Calu3 (cell line): ENCODE results near the gene NCKAP5. TPM values are rescaled to one million over a fixed set of nuclear protein-coding genes. Genes with fewer than 3 reads are reported as not detected.

Experiments used
- BruUV-seq: library from RNA; stranded (reverse); fragments of 400-500 nt; replicated peaks from 2 replicates; lab custom pipeline; 2021; lab: Mats Ljungman, UMichigan
- CTCF ChIA-PET: fragments of 300-600 bp; sonication (Branson Sonifier 250); formaldehyde crosslinking; loops from one replicate; lab custom pipeline; 2022; ENCODE audit warnings: antibody characterized with exemption; lab: Charles Lee
- DNase-seq: peaks from one replicate; pipeline ENCODE4 v3.0.0; 2022
- H3K27ac Mint-ChIP-seq: one replicate; pipeline ENCODE4 v1.8.0; 2022; ENCODE audit warnings: mixed read lengths; ENCODE audit not compliant: unreplicated experiment
- H3K27me3 Mint-ChIP-seq: one replicate; pipeline ENCODE4 v1.8.0; 2022; ENCODE audit warnings: mixed read lengths; ENCODE audit not compliant: unreplicated experiment
- H3K36me3 Mint-ChIP-seq: one replicate; pipeline ENCODE4 v1.8.0; 2022; ENCODE audit warnings: mild to moderate bottlenecking, moderate library complexity, mixed read lengths; ENCODE audit not compliant: insufficient read depth, unreplicated experiment
- H3K4me1 Mint-ChIP-seq: one replicate; pipeline ENCODE4 v1.8.0; 2022; ENCODE audit warnings: mild to moderate bottlenecking, low read depth, mixed read lengths; ENCODE audit not compliant: unreplicated experiment
- H3K4me3 Mint-ChIP-seq: one replicate; pipeline ENCODE4 v1.8.0; 2022; ENCODE audit warnings: mild to moderate bottlenecking, low read depth, moderate library complexity, mixed read lengths; ENCODE audit not compliant: unreplicated experiment
- H3K9me3 Mint-ChIP-seq: one replicate; pipeline ENCODE4 v1.8.0; 2022; ENCODE audit warnings: low read depth, mixed read lengths; ENCODE audit not compliant: unreplicated experiment
- CTCF ChIP-seq: fragments of 200-600 bp; IDR thresholded peaks from one replicate; pipeline ENCODE4 v1.8.0; 2022; ENCODE audit warnings: antibody characterized with exemption; ENCODE audit not compliant: unreplicated experiment
- intact Hi-C: fragments of 100-400 bp; cut with micrococcal nuclease; formaldehyde crosslinking; loops from one replicate; pipeline ENCODE4 v1.10.0; 2022; ENCODE audit not compliant: unreplicated experiment
- total RNA-seq: library from RNA; stranded (reverse); gene quantifications from 2 replicates; pipeline ENCODE4 v1.2.3, GENCODE V29; 2022

The NCKAP5 gene
- total RNA-seq, 1 experiment from 2014 or later = 2.2 TPM

GRCh38 chr2:133515271-133515670 is 53.0 kb downstream of the NCKAP5 start:
- BruUV-seq = no TSS peak
- CTCF ChIA-PET = no interaction called here

GRCh38 chr2:133513893-133514292 is 54.4 kb downstream of the NCKAP5 start:
- no TSS peak for BruUV-seq
- H3K27me3 Mint-ChIP-seq = peaks cover 15% of the 10 kb centered on the region
- H3K4me1 Mint-ChIP-seq = peaks cover 8% of the 10 kb centered on the region
- no peak overlapping the region for H3K4me3 Mint-ChIP-seq
- no peaks in the 10 kb centered on the region for H3K36me3 Mint-ChIP-seq
- intact Hi-C loops = no loop called here
- no peak overlapping the region for H3K27ac Mint-ChIP-seq
- no peaks in the 10 kb centered on the region for H3K9me3 Mint-ChIP-seq
- TF ChIP-seq CTCF = no peak
- DNase-seq = no peak
- CTCF ChIA-PET = interaction anchor here (0.7 kb wide), 1 partner anchor 247 kb away, joined by 3 read pairs; no protein-coding TSS in a partner anchor

More at GRCh38 chr2:133515271-133515670, 53.0 kb downstream of the NCKAP5 start:
- Mint-ChIP-seq H3K36me3 (no peaks in the 10 kb centered on the region), H3K27ac (no peak overlapping the region), H3K27me3 (peaks cover 15% of the 10 kb centered on the region), H3K9me3 (no peaks in the 10 kb centered on the region), H3K4me1 (no peaks in the 10 kb centered on the region), H3K4me3 (no peak overlapping the region)
- no peak for DNase-seq
- intact Hi-C loops = no loop called here
- TF ChIP-seq CTCF = no peak

GRCh38 chr2:133512121-133512520 is 56.1 kb downstream of the NCKAP5 start:
- Mint-ChIP-seq H3K27me3 (peaks cover 15% of the 10 kb centered on the region), H3K9me3 (no peaks in the 10 kb centered on the region), H3K27ac (no peak overlapping the region), H3K36me3 (no peaks in the 10 kb centered on the region), H3K4me3 (no peak overlapping the region), H3K4me1 (peaks cover 8% of the 10 kb centered on the region)
- intact Hi-C loops = no loop called here
- DNase-seq = no peak
- CTCF ChIA-PET = no interaction called here
- BruUV-seq = no TSS peak
- TF ChIP-seq CTCF = no peak

GRCh38 chr2:133511679-133512078 is 56.6 kb downstream of the NCKAP5 start:
- CTCF ChIA-PET = no interaction called here
- H3K4me1 Mint-ChIP-seq = peaks cover 8% of the 10 kb centered on the region

More at GRCh38 chr2:133511679-133512078, 56.6 kb downstream of the NCKAP5 start:
- Mint-ChIP-seq H3K27me3 (peaks cover 15% of the 10 kb centered on the region), H3K36me3 (no peaks in the 10 kb centered on the region), H3K4me3 (no peak overlapping the region), H3K9me3 (no peaks in the 10 kb centered on the region), H3K27ac (no peak overlapping the region)
- no TSS peak for BruUV-seq
- no peak for DNase-seq
- intact Hi-C loops = no loop called here
- no peak for TF ChIP-seq CTCF
